CD14-positive monocyte (primary cell): ENCODE results near the gene SUGT1. TPM values are rescaled to one million over a fixed set of nuclear protein-coding genes. Genes with fewer than 3 reads are reported as not detected.
"Not testable (repeated sequence)": the region's sequence is repeated elsewhere in the genome, so short reads cannot be mapped to it uniquely, and the experiment has no call there.

Source experiments
- DNase-seq, 3 donors: peaks; one replicate each; pipeline ENCODE4 v3.0.0-alpha.2; 2011 to 2022
- H2AFZ ChIP-seq: 2 replicates; pipeline ENCODE4 v1.6.0; 2012; ENCODE audit warnings: mild to moderate bottlenecking, low read depth, low read length, inconsistent platforms; ENCODE audit not compliant: insufficient read depth, poor library complexity, severe bottlenecking
- H3K27ac ChIP-seq, 2 donors: 1 replicate in 1 of 2; 2 replicates in 1 of 2; pipeline ENCODE4 v1.5.1; 2012 to 2013; ENCODE audit warnings: low read length in 2 of 2, control low read depth in 1 of 2, inconsistent platforms in 1 of 2, low read depth in 1 of 2, mild to moderate bottlenecking in 1 of 2
- H3K27me3 ChIP-seq, 2 donors: one replicate each; pipeline versions ENCODE4 v1.6.0 to v1.6.1; 2011 to 2013; ENCODE audit warnings: low read length in 2 of 2; ENCODE audit not compliant: control insufficient read depth in 2 of 2, insufficient read depth in 2 of 2
- H3K36me3 ChIP-seq, 2 donors: replicated peaks in 1 of 2; 1 replicate in 1 of 2; 2 replicates in 1 of 2; pipeline versions ENCODE4 v1.5.1 to v1.6.1; 2012 to 2013; ENCODE audit warnings: low read length in 2 of 2, control low read depth in 1 of 2, inconsistent platforms in 1 of 2, mild to moderate bottlenecking in 1 of 2; ENCODE audit not compliant: insufficient read depth in 2 of 2, control insufficient read depth in 1 of 2
- H3K4me1 ChIP-seq, 2 donors: 1 replicate in 1 of 2; 2 replicates in 1 of 2; pipeline versions ENCODE4 v1.5.1 to v1.6.1; 2012 to 2013; ENCODE audit warnings: low read length in 2 of 2, control low read depth in 1 of 2, inconsistent platforms in 1 of 2, mild to moderate bottlenecking in 1 of 2, moderate library complexity in 1 of 2; ENCODE audit not compliant: insufficient read depth in 2 of 2, control insufficient read depth in 1 of 2
- H3K4me2 ChIP-seq: replicated peaks from 2 replicates; pipeline ENCODE3; 2012; ENCODE audit warnings: low read length, moderate library complexity, mild to moderate bottlenecking; ENCODE audit not compliant: poor library complexity, severe bottlenecking; ENCODE audit errors: extremely low read depth
- H3K4me3 ChIP-seq, 3 experiments: fragments of 200-600 bp in 1 of 3; sonication (generic) in 1 of 3; replicated peaks in 1 of 3; 1 replicate in 2 of 3; 2 replicates in 1 of 3; pipeline ENCODE4 v1.5.1; 2011 to 2013; ENCODE audit warnings: low read length in 3 of 3, mild to moderate bottlenecking in 3 of 3, control low read depth in 2 of 3, low read depth in 2 of 3, inconsistent platforms in 1 of 3, moderate library complexity in 1 of 3
- H3K79me2 ChIP-seq: 2 replicates; pipeline ENCODE4 v1.6.0; 2012; ENCODE audit warnings: mild to moderate bottlenecking, control low read depth, inconsistent platforms, low read length, moderate library complexity; ENCODE audit not compliant: insufficient read depth
- H3K9ac ChIP-seq: 2 replicates; pipeline ENCODE4 v1.6.0; 2017; ENCODE audit warnings: low read length, mild to moderate bottlenecking; ENCODE audit not compliant: insufficient read depth, poor library complexity, severe bottlenecking
- H3K9me3 ChIP-seq, 2 donors: replicated peaks in 1 of 2; 1 replicate in 1 of 2; 2 replicates in 1 of 2; pipeline versions ENCODE4 v1.5.1 to v1.6.1; 2012 to 2013; ENCODE audit warnings: low read length in 2 of 2, control low read depth in 1 of 2; ENCODE audit not compliant: control insufficient read depth in 1 of 2, insufficient read depth in 1 of 2
- H4K20me1 ChIP-seq: 2 replicates; pipeline ENCODE4 v1.6.0; 2012; ENCODE audit warnings: mild to moderate bottlenecking, low read length, control low read depth, moderate library complexity; ENCODE audit not compliant: insufficient read depth
- H3K27ac Mint-ChIP-seq, 7 donors: one replicate each; pipeline ENCODE4 v1.8.0; 2020; ENCODE audit warnings: mild to moderate bottlenecking in 7 of 7, mixed read lengths in 7 of 7, moderate library complexity in 6 of 7, inconsistent platforms in 2 of 7
- H3K27me3 Mint-ChIP-seq, 3 donors: one replicate each; pipeline ENCODE4 v1.8.0; 2021 to 2022; ENCODE audit warnings: low read depth in 3 of 3, mild to moderate bottlenecking in 3 of 3, mixed read lengths in 3 of 3, moderate library complexity in 3 of 3, inconsistent platforms in 1 of 3
- H3K36me3 Mint-ChIP-seq, 2 donors: one replicate each; pipeline ENCODE4 v1.8.0; 2020; ENCODE audit warnings: mixed read lengths in 2 of 2, inconsistent platforms in 1 of 2, mild to moderate bottlenecking in 1 of 2
- H3K4me1 Mint-ChIP-seq: one replicate; pipeline ENCODE4 v1.8.0; 2020; ENCODE audit warnings: mild to moderate bottlenecking, mixed read lengths
- H3K4me3 Mint-ChIP-seq, 2 donors: one replicate each; pipeline ENCODE4 v1.8.0; 2020; ENCODE audit warnings: mild to moderate bottlenecking in 2 of 2, mixed read lengths in 2 of 2, moderate library complexity in 1 of 2
- H3K9me3 Mint-ChIP-seq, 7 donors: one replicate each; pipeline ENCODE4 v1.8.0; 2020 to 2022; ENCODE audit warnings: mixed read lengths in 7 of 7, mild to moderate bottlenecking in 6 of 7, moderate library complexity in 6 of 7, inconsistent platforms in 2 of 7
- WGBS: methylation state at CpG from one replicate; pipeline ENCODE4 v1.1.5; 2013; ENCODE audit warnings: missing lambda C conversion rate; ENCODE audit not compliant: insufficient coverage; 5-methylcytosine and 5-hydroxymethylcytosine counted together
- intact Hi-C, 2 donors: fragments of 100-400 bp; cut with micrococcal nuclease; formaldehyde crosslinking; loops; one replicate each; pipeline versions ENCODE4 v1.15.0 to v1.15.1; 2023
- polyA minus RNA-seq: library from RNA; depleted of rRNA, polyadenylated mRNA; stranded (reverse); fragments of >200 nt; gene quantifications from 2 replicates; pipeline ENCODE4 v1.2.3, GENCODE V29; 2012
- polyA plus RNA-seq, 3 donors: library from polyadenylated mRNA; depleted of rRNA in 1 of 3; unstranded in 2 of 3; stranded (reverse) in 1 of 3; fragments of 300-500 nt in 2 of 3; fragments of >200 nt in 1 of 3; fragmentation: Illumina TruSeq in 2 of 3; gene quantifications; 1 replicate in 2 of 3; 2 replicates in 1 of 3; pipeline ENCODE4 v1.2.3, GENCODE V29; 2012 to 2021
- total RNA-seq, 12 experiments: library from RNA in 1 of 12; stranded (reverse) in 1 of 12; fragments of 120-200 nt in 1 of 12; gene quantifications; one replicate each; pipeline ENCODE4 v1.2.4 and lab custom pipeline; 2013 to 2026; ENCODE audit warnings: mixed read lengths in 6 of 12, inconsistent platforms in 1 of 12
- TF ChIP-seq, protein P1 (sequence below): fragments of 200-600 bp; IDR thresholded peaks from one replicate; pipeline ENCODE4 v1.8.0; 2022; ENCODE audit warnings: antibody characterized with exemption, mild to moderate bottlenecking

The SUGT1 gene
- total RNA-seq (2013), result 36.4 TPM
- polyA plus RNA-seq, result 10 to 100 TPM; 18.1 to 40.1 (median 37.7) TPM
- polyA minus RNA-seq, result 5.7 and 7.7 TPM in 2 replicates
- 14.9 to 61.9 (median 40.5) reads per million in 11 experiments for total RNA-seq (lab: John Stamatoyannopoulos, UW)

DNA sequence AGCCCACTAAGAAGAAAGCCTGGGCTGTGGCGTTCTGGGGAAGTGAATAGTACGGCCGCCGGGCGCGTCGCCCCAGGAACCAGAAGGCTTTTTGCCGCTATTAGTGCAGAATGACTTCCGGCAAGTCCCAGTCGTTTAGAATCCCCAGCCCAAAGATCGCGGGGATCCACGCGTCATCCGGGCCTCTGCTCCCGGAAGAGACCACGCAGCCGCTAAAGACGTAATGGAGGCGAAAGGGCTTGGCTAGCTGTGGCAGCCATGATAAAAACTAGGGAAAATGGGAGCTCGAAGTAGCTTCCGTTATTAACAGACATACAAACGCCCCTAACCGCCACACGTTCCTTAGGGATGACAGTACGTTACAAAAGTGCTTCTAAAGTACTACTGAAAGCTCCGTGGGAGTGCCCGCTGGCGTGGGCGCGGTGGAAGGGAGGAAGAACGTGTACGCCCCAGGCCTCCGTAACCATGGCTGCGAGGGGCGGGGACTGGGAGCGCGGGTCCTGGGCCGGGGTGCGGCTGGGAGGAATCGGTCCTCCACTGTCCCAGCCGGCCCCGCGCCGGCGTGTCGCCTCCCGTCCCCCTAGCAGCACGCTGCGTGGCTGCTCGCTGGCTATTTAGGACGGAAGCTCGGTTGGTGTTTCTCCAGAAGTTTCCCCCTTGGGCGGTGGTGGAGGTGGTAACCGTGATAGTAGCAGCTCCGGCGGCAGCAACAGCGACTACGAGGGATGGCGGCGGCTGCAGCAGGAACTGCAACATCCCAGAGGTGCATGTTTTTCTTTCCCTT is at the start of gene SUGT1:
SUGT1 (plus strand) TSS at position 641 of the 784 bp plus-strand sequence; CDS start at position 726, 85 bp downstream.
- Mint-ChIP-seq H3K9me3 (peaks cover 0 to 6% (median 0%) of the 10 kb centered on the region in 7 donors), H3K4me1 (peaks cover 10% of the 10 kb centered on the region)
- TF ChIP-seq, protein P1, sequence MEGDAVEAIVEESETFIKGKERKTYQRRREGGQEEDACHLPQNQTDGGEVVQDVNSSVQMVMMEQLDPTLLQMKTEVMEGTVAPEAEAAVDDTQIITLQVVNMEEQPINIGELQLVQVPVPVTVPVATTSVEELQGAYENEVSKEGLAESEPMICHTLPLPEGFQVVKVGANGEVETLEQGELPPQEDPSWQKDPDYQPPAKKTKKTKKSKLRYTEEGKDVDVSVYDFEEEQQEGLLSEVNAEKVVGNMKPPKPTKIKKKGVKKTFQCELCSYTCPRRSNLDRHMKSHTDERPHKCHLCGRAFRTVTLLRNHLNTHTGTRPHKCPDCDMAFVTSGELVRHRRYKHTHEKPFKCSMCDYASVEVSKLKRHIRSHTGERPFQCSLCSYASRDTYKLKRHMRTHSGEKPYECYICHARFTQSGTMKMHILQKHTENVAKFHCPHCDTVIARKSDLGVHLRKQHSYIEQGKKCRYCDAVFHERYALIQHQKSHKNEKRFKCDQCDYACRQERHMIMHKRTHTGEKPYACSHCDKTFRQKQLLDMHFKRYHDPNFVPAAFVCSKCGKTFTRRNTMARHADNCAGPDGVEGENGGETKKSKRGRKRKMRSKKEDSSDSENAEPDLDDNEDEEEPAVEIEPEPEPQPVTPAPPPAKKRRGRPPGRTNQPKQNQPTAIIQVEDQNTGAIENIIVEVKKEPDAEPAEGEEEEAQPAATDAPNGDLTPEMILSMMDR, result peak; percentile 67

DNA sequence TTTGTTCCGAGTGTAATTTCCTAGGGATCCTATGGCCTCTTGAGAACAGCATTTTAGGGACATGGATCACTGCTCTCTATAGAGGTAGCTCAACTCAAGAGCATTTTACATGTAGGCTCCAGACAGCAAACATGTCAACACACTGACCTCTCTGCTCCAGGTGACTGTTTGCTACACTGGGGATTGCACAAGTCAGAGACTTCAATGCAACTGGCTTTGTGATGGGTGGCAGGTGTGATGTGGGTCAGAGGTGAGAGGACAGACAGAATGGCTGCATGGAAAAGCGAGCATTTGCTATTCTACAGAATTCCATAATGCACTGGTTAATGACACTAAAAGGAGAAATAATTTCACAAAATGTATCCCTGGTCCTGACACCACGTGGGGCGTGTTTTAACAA is 49.3 kb upstream of the SUGT1 start:
- H3K9me3 ChIP-seq, H3K27ac Mint-ChIP-seq, intact Hi-C loops, H3K27ac ChIP-seq, H3K36me3 Mint-ChIP-seq, H4K20me1 ChIP-seq, H3K4me3 Mint-ChIP-seq, H3K9me3 Mint-ChIP-seq, H3K36me3 ChIP-seq, H3K9ac ChIP-seq, H3K4me3 ChIP-seq, H3K79me2 ChIP-seq, H2AFZ ChIP-seq, DNase-seq, H3K4me2 ChIP-seq: not testable (repeated sequence)
- Mint-ChIP-seq H3K4me1 (peaks cover 29% of the 10 kb centered on the region), H3K27me3 (peaks cover 25 to 35% (median 28%) of the 10 kb centered on the region in 3 donors)
- Histone ChIP-seq H3K27me3 (peaks cover 12 to 27% of the 10 kb centered on the region in 2 donors), H3K4me1 (peaks cover 12 to 22% of the 10 kb centered on the region in 2 donors)
- no CpG with 5 or more reads among the region's 4 CpGs for WGBS

More for the DNA sequence above, at the start of gene SUGT1:
- Histone ChIP-seq H3K27ac (peak within 1 kb of the TSS; percentile 85 to 89), H3K27me3 (no peaks in the 10 kb centered on the region), H3K4me1 (peaks cover 14 to 30% of the 10 kb centered on the region in 2 donors), H3K9ac (peak within 1 kb of the TSS; percentile 71), H2AFZ (peak within 1 kb of the TSS; percentile 82), H3K4me3 (peak within 1 kb of the TSS; percentile 73 to 81 (median 79)), H3K9me3 (no peaks in the 10 kb centered on the region), H3K4me2 (peak within 1 kb of the TSS; percentile 77), H3K79me2 (peaks cover 67% of the 10 kb centered on the region), H3K36me3 (peaks cover 3 to 23% of the 10 kb centered on the region in 2 donors), H4K20me1 (peaks cover 29% of the 10 kb centered on the region)
- H3K4me3 Mint-ChIP-seq, result no peak within 1 kb of the TSS
- H3K36me3 Mint-ChIP-seq, result peaks cover 10 to 17% of the 10 kb centered on the region in 2 donors
- intact Hi-C loops, result loop anchor here (5.0 to 10.0 kb wide), 2 partner anchors 198 to 200 kb away; partner anchors contain the start of genes VPS36 (in 2 of the 2) and CKAP2 (in 1 of the 2)
- no peak within 1 kb of the TSS for H3K27ac Mint-ChIP-seq
- H3K27me3 Mint-ChIP-seq, result no peaks in the 10 kb centered on the region
- DNase-seq, result peak; percentile 92 to 93 (median 92)
- under 1% methylated on average over 47 of the region's 61 CpGs for WGBS

DNA sequence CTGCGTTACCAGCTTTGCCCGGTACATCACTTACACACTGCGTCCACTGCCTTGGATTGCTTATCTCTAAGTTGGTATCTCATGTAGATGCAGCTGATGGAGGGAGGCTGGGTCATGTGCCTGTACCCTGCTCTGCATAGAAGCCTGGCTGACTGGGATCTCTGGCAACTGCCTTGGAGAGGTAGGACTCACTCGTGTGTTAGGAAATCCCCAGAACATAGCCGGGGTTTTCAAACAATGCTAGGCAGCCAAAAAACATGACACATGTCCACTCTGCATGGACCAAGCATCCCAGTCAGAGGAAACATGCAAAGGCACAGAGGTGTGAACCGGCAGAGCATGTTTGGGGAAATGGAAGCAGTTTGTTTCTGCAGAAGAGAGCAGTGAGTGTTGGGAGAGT is 46.5 kb upstream of the SUGT1 start:
- WGBS, result 75% methylated on average over 4 of the region's 6 CpGs
- H3K36me3 Mint-ChIP-seq, result not testable (repeated sequence)

More for the DNA sequence above, 46.5 kb upstream of the SUGT1 start:
- H4K20me1 ChIP-seq, H3K79me2 ChIP-seq, DNase-seq, H2AFZ ChIP-seq, H3K27ac Mint-ChIP-seq, H3K9me3 Mint-ChIP-seq, H3K27me3 Mint-ChIP-seq, intact Hi-C loops, H3K27ac ChIP-seq, H3K4me3 Mint-ChIP-seq, H3K36me3 ChIP-seq, H3K9ac ChIP-seq, H3K9me3 ChIP-seq, H3K4me3 ChIP-seq, H3K4me2 ChIP-seq, H3K27me3 ChIP-seq: not testable (repeated sequence)
- peaks cover 3 to 11% of the 10 kb centered on the region in 2 donors for H3K4me1 ChIP-seq
- H3K4me1 Mint-ChIP-seq, result peaks cover 19% of the 10 kb centered on the region
